WTC11 (cell line): Measurements from ENCODE around the gene RHBDD1.

ENCODE experiments used
- CBFB ChIP-seq: sonication (generic); formaldehyde crosslinking; IDR thresholded peaks from 2 replicates; pipeline ENCODE4 v1.8.1; 2022; ENCODE audit warnings: mild to moderate bottlenecking, low read depth, missing genetic modification reagents
- ESRRA ChIP-seq: sonication (generic); formaldehyde crosslinking; IDR thresholded peaks from 2 replicates; pipeline ENCODE4 v1.8.1; 2022; ENCODE audit warnings: mild to moderate bottlenecking, missing genetic modification reagents, borderline replicate concordance
- MYBL2 ChIP-seq: sonication (generic); formaldehyde crosslinking; IDR thresholded peaks from 2 replicates; pipeline ENCODE4 v1.8.1; 2023; ENCODE audit warnings: mild to moderate bottlenecking, moderate library complexity, missing genetic modification reagents
- NFE2L1 ChIP-seq: sonication (generic); formaldehyde crosslinking; IDR thresholded peaks from 2 replicates; pipeline ENCODE4 v1.8.1; 2023; ENCODE audit warnings: missing genetic modification reagents
- SMAD3 ChIP-seq: sonication (generic); formaldehyde crosslinking; IDR thresholded peaks from 2 replicates; pipeline ENCODE4 v1.8.0; 2022; ENCODE audit warnings: missing genetic modification reagents, mild to moderate bottlenecking, borderline replicate concordance
- SP1 ChIP-seq: sonication (generic); formaldehyde crosslinking; conservative IDR thresholded peaks from 2 replicates; pipeline ENCODE4 v1.8.1; 2022; ENCODE audit warnings: missing genetic modification reagents
- TEAD1 ChIP-seq: sonication (generic); formaldehyde crosslinking; IDR thresholded peaks from 2 replicates; pipeline ENCODE4 v1.8.0; 2022; ENCODE audit warnings: mild to moderate bottlenecking, missing genetic modification reagents
- TF ChIP-seq, protein P1 (sequence below): fragments of 200-600 bp; IDR thresholded peaks from 2 replicates; pipeline ENCODE4 v1.8.0; 2022; ENCODE audit warnings: antibody characterized with exemption
- TF ChIP-seq, protein P2 (sequence below): sonication (generic); formaldehyde crosslinking; conservative IDR thresholded peaks from 2 replicates; pipeline ENCODE4 v1.8.1; 2022; ENCODE audit warnings: mild to moderate bottlenecking, missing genetic modification reagents
- TF ChIP-seq, protein P3 (sequence below): sonication (generic); formaldehyde crosslinking; IDR thresholded peaks from 2 replicates; pipeline ENCODE4 v1.8.1; 2023; ENCODE audit warnings: mild to moderate bottlenecking, missing genetic modification reagents, moderate library complexity
- TF ChIP-seq, protein P4 (sequence below): sonication (generic); formaldehyde crosslinking; IDR thresholded peaks from 2 replicates; pipeline ENCODE4 v1.8.0; 2023; ENCODE audit warnings: missing genetic modification reagents, mild to moderate bottlenecking, borderline replicate concordance
- TF ChIP-seq, protein P5 (sequence below): sonication (generic); formaldehyde crosslinking; IDR thresholded peaks from 2 replicates; pipeline ENCODE4 v1.8.1; 2023; ENCODE audit warnings: mild to moderate bottlenecking, missing genetic modification reagents, moderate library complexity

DNA sequence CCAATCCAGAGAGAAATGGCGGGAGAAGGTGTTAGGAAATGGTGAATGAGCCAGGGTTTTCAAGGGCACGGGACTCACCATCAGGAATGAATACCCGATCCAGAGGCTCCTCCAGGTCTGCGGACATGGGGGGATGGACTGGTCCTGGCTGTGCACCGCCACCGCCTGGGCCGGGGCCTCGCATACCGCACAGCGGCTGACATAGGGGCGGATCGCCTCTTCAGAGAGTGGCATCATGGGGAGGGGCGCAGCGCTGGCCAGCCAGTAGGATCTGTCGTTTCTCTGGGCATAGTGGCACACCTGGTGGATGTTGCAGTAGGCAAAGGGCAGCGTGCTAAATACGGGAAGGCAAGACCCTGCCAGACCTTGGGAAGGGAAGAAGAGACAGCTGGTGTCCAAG lies 172.1 kb downstream of the RHBDD1 start:
- TF ChIP-seq, protein P1, sequence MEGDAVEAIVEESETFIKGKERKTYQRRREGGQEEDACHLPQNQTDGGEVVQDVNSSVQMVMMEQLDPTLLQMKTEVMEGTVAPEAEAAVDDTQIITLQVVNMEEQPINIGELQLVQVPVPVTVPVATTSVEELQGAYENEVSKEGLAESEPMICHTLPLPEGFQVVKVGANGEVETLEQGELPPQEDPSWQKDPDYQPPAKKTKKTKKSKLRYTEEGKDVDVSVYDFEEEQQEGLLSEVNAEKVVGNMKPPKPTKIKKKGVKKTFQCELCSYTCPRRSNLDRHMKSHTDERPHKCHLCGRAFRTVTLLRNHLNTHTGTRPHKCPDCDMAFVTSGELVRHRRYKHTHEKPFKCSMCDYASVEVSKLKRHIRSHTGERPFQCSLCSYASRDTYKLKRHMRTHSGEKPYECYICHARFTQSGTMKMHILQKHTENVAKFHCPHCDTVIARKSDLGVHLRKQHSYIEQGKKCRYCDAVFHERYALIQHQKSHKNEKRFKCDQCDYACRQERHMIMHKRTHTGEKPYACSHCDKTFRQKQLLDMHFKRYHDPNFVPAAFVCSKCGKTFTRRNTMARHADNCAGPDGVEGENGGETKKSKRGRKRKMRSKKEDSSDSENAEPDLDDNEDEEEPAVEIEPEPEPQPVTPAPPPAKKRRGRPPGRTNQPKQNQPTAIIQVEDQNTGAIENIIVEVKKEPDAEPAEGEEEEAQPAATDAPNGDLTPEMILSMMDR, result no peak
- TF ChIP-seq, protein P2, sequence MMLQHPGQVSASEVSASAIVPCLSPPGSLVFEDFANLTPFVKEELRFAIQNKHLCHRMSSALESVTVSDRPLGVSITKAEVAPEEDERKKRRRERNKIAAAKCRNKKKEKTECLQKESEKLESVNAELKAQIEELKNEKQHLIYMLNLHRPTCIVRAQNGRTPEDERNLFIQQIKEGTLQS (CRISPR knock-in tag), result no peak
- no peak for TF ChIP-seq SP1 (CRISPR knock-in tag)
- no peak for TF ChIP-seq TEAD1 (CRISPR knock-in tag)
- TF ChIP-seq, protein P3, sequence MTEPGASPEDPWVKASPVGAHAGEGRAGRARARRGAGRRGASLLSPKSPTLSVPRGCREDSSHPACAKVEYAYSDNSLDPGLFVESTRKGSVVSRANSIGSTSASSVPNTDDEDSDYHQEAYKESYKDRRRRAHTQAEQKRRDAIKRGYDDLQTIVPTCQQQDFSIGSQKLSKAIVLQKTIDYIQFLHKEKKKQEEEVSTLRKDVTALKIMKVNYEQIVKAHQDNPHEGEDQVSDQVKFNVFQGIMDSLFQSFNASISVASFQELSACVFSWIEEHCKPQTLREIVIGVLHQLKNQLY, result no peak
- TF ChIP-seq, protein P4, sequence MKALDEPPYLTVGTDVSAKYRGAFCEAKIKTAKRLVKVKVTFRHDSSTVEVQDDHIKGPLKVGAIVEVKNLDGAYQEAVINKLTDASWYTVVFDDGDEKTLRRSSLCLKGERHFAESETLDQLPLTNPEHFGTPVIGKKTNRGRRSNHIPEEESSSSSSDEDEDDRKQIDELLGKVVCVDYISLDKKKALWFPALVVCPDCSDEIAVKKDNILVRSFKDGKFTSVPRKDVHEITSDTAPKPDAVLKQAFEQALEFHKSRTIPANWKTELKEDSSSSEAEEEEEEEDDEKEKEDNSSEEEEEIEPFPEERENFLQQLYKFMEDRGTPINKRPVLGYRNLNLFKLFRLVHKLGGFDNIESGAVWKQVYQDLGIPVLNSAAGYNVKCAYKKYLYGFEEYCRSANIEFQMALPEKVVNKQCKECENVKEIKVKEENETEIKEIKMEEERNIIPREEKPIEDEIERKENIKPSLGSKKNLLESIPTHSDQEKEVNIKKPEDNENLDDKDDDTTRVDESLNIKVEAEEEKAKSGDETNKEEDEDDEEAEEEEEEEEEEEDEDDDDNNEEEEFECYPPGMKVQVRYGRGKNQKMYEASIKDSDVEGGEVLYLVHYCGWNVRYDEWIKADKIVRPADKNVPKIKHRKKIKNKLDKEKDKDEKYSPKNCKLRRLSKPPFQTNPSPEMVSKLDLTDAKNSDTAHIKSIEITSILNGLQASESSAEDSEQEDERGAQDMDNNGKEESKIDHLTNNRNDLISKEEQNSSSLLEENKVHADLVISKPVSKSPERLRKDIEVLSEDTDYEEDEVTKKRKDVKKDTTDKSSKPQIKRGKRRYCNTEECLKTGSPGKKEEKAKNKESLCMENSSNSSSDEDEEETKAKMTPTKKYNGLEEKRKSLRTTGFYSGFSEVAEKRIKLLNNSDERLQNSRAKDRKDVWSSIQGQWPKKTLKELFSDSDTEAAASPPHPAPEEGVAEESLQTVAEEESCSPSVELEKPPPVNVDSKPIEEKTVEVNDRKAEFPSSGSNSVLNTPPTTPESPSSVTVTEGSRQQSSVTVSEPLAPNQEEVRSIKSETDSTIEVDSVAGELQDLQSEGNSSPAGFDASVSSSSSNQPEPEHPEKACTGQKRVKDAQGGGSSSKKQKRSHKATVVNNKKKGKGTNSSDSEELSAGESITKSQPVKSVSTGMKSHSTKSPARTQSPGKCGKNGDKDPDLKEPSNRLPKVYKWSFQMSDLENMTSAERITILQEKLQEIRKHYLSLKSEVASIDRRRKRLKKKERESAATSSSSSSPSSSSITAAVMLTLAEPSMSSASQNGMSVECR (CRISPR knock-in tag), result no peak
- no peak for TF ChIP-seq MYBL2 (CRISPR knock-in tag)
- no peak for TF ChIP-seq NFE2L1 (CRISPR knock-in tag)
- TF ChIP-seq SMAD3 (CRISPR knock-in tag), result no peak
- TF ChIP-seq, protein P5, sequence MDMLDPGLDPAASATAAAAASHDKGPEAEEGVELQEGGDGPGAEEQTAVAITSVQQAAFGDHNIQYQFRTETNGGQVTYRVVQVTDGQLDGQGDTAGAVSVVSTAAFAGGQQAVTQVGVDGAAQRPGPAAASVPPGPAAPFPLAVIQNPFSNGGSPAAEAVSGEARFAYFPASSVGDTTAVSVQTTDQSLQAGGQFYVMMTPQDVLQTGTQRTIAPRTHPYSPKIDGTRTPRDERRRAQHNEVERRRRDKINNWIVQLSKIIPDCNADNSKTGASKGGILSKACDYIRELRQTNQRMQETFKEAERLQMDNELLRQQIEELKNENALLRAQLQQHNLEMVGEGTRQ (CRISPR knock-in tag), result no peak
- no peak for TF ChIP-seq ESRRA (CRISPR knock-in tag)
- TF ChIP-seq CBFB (CRISPR knock-in tag), result no peak
